DLD1 (cell line): Measurements from ENCODE around the gene CPT1A.

Source experiments
- in situ Hi-C: cut with HindIII; loops from 2 replicates; pipeline ENCODE4 v1.10.0; 2017; ENCODE audit warnings: low sequenced_read_pairs

CPT1A gene

GRCh38 chr11:68804786-68805185 is 36.9 kb downstream of the CPT1A start:
- in situ Hi-C loops = no loop called here

- in situ Hi-C loops = no loop called here
Observed at GRCh38 chr11:68803766-68804165, 38.0 kb downstream of the CPT1A start.

GRCh38 chr11:68798221-68798813 is 43.4 kb downstream of the CPT1A start:
- in situ Hi-C loops = no loop called here

- in situ Hi-C loops = no loop called here
Observed at GRCh38 chr11:68796801-68797200, 44.9 kb downstream of the CPT1A start.

GRCh38 chr11:68792400-68792966 is 49.2 kb downstream of the CPT1A start:
- in situ Hi-C loops = no loop called here

GRCh38 chr11:68784653-68785052 is 57.1 kb downstream of the CPT1A start:
- in situ Hi-C loops = no loop called here

- in situ Hi-C loops = no loop called here
Observed at GRCh38 chr11:68783216-68783821, 58.4 kb downstream of the CPT1A start.

- in situ Hi-C loops = no loop called here
Observed at GRCh38 chr11:68782711-68783110, 59.0 kb downstream of the CPT1A start.

GRCh38 chr11:68780829-68781228 is 60.9 kb downstream of the CPT1A start:
- in situ Hi-C loops = no loop called here

GRCh38 chr11:68778205-68778604 is 63.5 kb downstream of the CPT1A start:
- in situ Hi-C loops = no loop called here

- in situ Hi-C loops = no loop called here
Observed at GRCh38 chr11:68776442-68777235, 65.1 kb downstream of the CPT1A start.

- in situ Hi-C loops = no loop called here
Observed at GRCh38 chr11:68775951-68776388, 65.7 kb downstream of the CPT1A start.

GRCh38 chr11:68774194-68774585 is 67.5 kb downstream of the CPT1A start:
- in situ Hi-C loops = no loop called here

- in situ Hi-C loops = no loop called here
Observed at GRCh38 chr11:68773521-68774193, 68.1 kb downstream of the CPT1A start.

GRCh38 chr11:68772936-68773335 is 68.8 kb downstream of the CPT1A start:
- in situ Hi-C loops = no loop called here

GRCh38 chr11:68770781-68771180 is 70.9 kb downstream of the CPT1A start:
- in situ Hi-C loops = no loop called here

- in situ Hi-C loops = no loop called here
Observed at GRCh38 chr11:68767672-68768071, 74.0 kb downstream of the CPT1A start.

GRCh38 chr11:68766786-68767185 is 74.9 kb downstream of the CPT1A start:
- in situ Hi-C loops = no loop called here

GRCh38 chr11:68764746-68765145 is 77.0 kb downstream of the CPT1A start:
- in situ Hi-C loops = no loop called here

- in situ Hi-C loops = no loop called here
Observed at GRCh38 chr11:68763926-68764657, 77.6 kb downstream of the CPT1A start.
